ENCODE results near the gene TMEM259. TPM values are rescaled to one million over a fixed set of nuclear protein-coding genes. Genes with fewer than 3 reads are reported as not detected.
A peak's percentile ranks its signal among the peaks of the same experiment; 100 is the strongest.

The TMEM259 gene
- total RNA-seq, 1 experiment from 2014 or later: 171 TPM

GRCh38 chr19:1039646-1040475 lies 18.9 kb upstream of the TMEM259 start, which contains the start of gene ABCA7:
ABCA7 (plus strand) TSS chr19:1040107; CDS start chr19:1041362, 1,255 bp downstream.
- H3K4ac ChIP-seq (ENCODE audit: low read depth, low read length): no peak within 1 kb of the TSS
- no peak within 1 kb of the TSS for H4K8ac ChIP-seq (replicated peaks; ENCODE audit: insufficient read length, low read depth, low read length)
- H3K27me3 ChIP-seq (ENCODE audit: insufficient read depth, low read length): no peaks in the 10 kb centered on the region
- Mint-ChIP-seq H3K9me3 (no peaks in the 10 kb centered on the region), H3K27ac (peak within 1 kb of the TSS in 2 of 3 experiments; percentile 95 to 97; a peak in 5 of 7 replicates), H3K4me3 (peak within 1 kb of the TSS; percentile 82 to 93), H3K4me1 (peaks cover 13 to 29% of the 10 kb centered on the region in 2 experiments), H3K36me3 (ENCODE audit: insufficient read depth in 1 of 3, low read depth in 3 of 3) (peaks cover 24 to 52% (median 38%) of the 10 kb centered on the region in 3 experiments), H3K27me3 (ENCODE audit: low read depth) (peaks cover 3% of the 10 kb centered on the region; the same call in 1 of the 2 replicates)
- peak; percentile 99 for DNase-seq
- H3K79me2 ChIP-seq (ENCODE audit: insufficient read depth, low read length): no peaks in the 10 kb centered on the region
- H3K27ac ChIP-seq (ENCODE audit: insufficient read length, low read depth, low read length): no peak within 1 kb of the TSS
- no peak within 1 kb of the TSS for H2AFZ ChIP-seq (ENCODE audit: low read length)
- H3K14ac ChIP-seq (ENCODE audit: insufficient read depth, low read length): no peak within 1 kb of the TSS
- WGBS (ENCODE audit: extremely low coverage, insufficient read length, low lambda C conversion rate): no CpG with 5 or more reads among the region's 56 CpGs
- H4K5ac ChIP-seq (ENCODE audit: insufficient read length, low read depth, low read length): no peak within 1 kb of the TSS
- no peaks in the 10 kb centered on the region for H4K20me1 ChIP-seq (ENCODE audit: control insufficient read depth, insufficient read depth, insufficient read length)
- no peak within 1 kb of the TSS for H2BK5ac ChIP-seq (ENCODE audit: insufficient read length, low read length)
- no peak within 1 kb of the TSS for H2BK15ac ChIP-seq (ENCODE audit: low read depth, low read length)
- peak within 1 kb of the TSS; percentile 33 for H3K9ac ChIP-seq (ENCODE audit: extremely low read depth, insufficient read length, low read length)
- H2AK5ac ChIP-seq (ENCODE audit: insufficient read length, low read length): no peak within 1 kb of the TSS
- no peaks in the 10 kb centered on the region for H3K79me1 ChIP-seq (ENCODE audit: insufficient read depth, low read depth, low read length, poor library complexity, severe bottlenecking)
- no peak within 1 kb of the TSS for H2BK120ac ChIP-seq (ENCODE audit: low read depth, low read length, poor library complexity, severe bottlenecking)
- no peaks in the 10 kb centered on the region for H3K9me3 ChIP-seq (ENCODE audit: control insufficient read depth, low read depth, low read length)
- no peaks in the 10 kb centered on the region; the same call in 1 of the 2 replicates for H3K4me1 ChIP-seq (ENCODE audit: insufficient read depth, low read length)
- peaks cover 9% of the 10 kb centered on the region for H3K23me2 ChIP-seq (ENCODE audit: insufficient read length, low read depth, low read length, poor library complexity, severe bottlenecking)
- no peak within 1 kb of the TSS for H3K18ac ChIP-seq (ENCODE audit: insufficient read length, low read depth, low read length)
- no peak within 1 kb of the TSS for H3K56ac ChIP-seq (ENCODE audit: insufficient read length, low read depth, low read length)
- no peak within 1 kb of the TSS for H2BK12ac ChIP-seq (ENCODE audit: insufficient read length, low read depth, low read length)
- H4K91ac ChIP-seq (ENCODE audit: insufficient read length, low read depth, low read length): no peak within 1 kb of the TSS
- H3T11ph ChIP-seq (ENCODE audit: low read length): no peak within 1 kb of the TSS
- peak within 1 kb of the TSS; percentile 69 for H3K4me2 ChIP-seq (ENCODE audit: insufficient read depth, insufficient read length, low read length)
- TF ChIP-seq CTCF (conservative IDR thresholded peaks at IDR 0.05): no peak
- no peak within 1 kb of the TSS for H2BK20ac ChIP-seq (ENCODE audit: low read depth, low read length, poor library complexity, severe bottlenecking)
- H3K23ac ChIP-seq (ENCODE audit: insufficient read length, low read depth, low read length): no peak within 1 kb of the TSS

All from H9 (cell line).